Endodermal cell (in vitro differentiated cells): Measurements from ENCODE around the gene TACC2. TPM values are rescaled to one million over a fixed set of nuclear protein-coding genes. Genes with fewer than 3 reads are reported as not detected.
A peak's percentile ranks its signal among the peaks of the same experiment; 100 is the strongest.

Experiments
- DNase-seq: peaks from one replicate; pipeline ENCODE4 v3.0.0-alpha.2; 2017
- H3K27ac ChIP-seq: 2 replicates; pipeline ENCODE4 v1.5.1; 2013; ENCODE audit warnings: mild to moderate bottlenecking, low read depth, low read length, moderate library complexity
- H3K27me3 ChIP-seq: 2 replicates; pipeline ENCODE4 v1.6.1; 2013; ENCODE audit warnings: mild to moderate bottlenecking, low read length, moderate library complexity; ENCODE audit not compliant: insufficient read depth, control insufficient read depth, poor library complexity, severe bottlenecking
- H3K36me3 ChIP-seq: 2 replicates; pipeline ENCODE4 v1.7.0; 2013; ENCODE audit warnings: mild to moderate bottlenecking, low read length, moderate library complexity; ENCODE audit not compliant: control insufficient read depth, insufficient read depth
- H3K4me1 ChIP-seq: one replicate; pipeline ENCODE4 v1.7.0; 2013; ENCODE audit warnings: low read length; ENCODE audit not compliant: control insufficient read depth, insufficient read depth
- H3K4me3 ChIP-seq: 2 replicates; pipeline ENCODE4 v1.5.1; 2013; ENCODE audit warnings: mild to moderate bottlenecking, low read length, moderate library complexity
- H3K9ac ChIP-seq: 2 replicates; pipeline ENCODE4 v1.6.1; 2013; ENCODE audit warnings: mild to moderate bottlenecking, low read length, moderate library complexity; ENCODE audit not compliant: poor library complexity, severe bottlenecking; ENCODE audit errors: extremely low read depth
- H3K9me3 ChIP-seq: 2 replicates; pipeline ENCODE4 v1.6.1; 2013; ENCODE audit warnings: mild to moderate bottlenecking, low read length, moderate library complexity; ENCODE audit not compliant: control insufficient read depth
- H3K27ac Mint-ChIP-seq: 2 replicates; pipeline ENCODE4 v1.8.0; 2020; ENCODE audit warnings: mixed read lengths
- H3K27me3 Mint-ChIP-seq: 2 replicates; pipeline ENCODE4 v1.8.0; 2021; ENCODE audit warnings: mild to moderate bottlenecking, mixed read lengths; ENCODE audit not compliant: insufficient read depth
- H3K36me3 Mint-ChIP-seq: 2 replicates; pipeline ENCODE4 v1.8.0; 2020; ENCODE audit warnings: low read depth, mixed read lengths
- H3K4me1 Mint-ChIP-seq: 2 replicates; pipeline ENCODE4 v1.8.0; 2020; ENCODE audit warnings: mixed read lengths
- H3K4me3 Mint-ChIP-seq: 2 replicates; pipeline ENCODE4 v1.8.0; 2020; ENCODE audit warnings: mild to moderate bottlenecking, moderate library complexity, mixed read lengths
- H3K9me3 Mint-ChIP-seq: 2 replicates; pipeline ENCODE4 v1.8.0; 2020; ENCODE audit warnings: mild to moderate bottlenecking, mixed read lengths
- WGBS, 2 experiments: methylation state at CpG; one replicate each; pipeline versions ENCODE4 v1.1.5 to v1.1.7; 2013; ENCODE audit warnings: missing lambda C conversion rate in 2 of 2, mixed read lengths in 1 of 2; ENCODE audit not compliant: insufficient coverage in 1 of 2, insufficient read length in 1 of 2; 5-methylcytosine and 5-hydroxymethylcytosine counted together
- total RNA-seq, 2 donors: library from RNA; stranded (reverse); fragmentation: NEBNext Ultra II Directional in 1 of 2; extraction: Animal tissue kit (Norgen Biotek cat#: 25700) in 1 of 2; gene quantifications; 2 replicates in 1 of 2; 3 replicates in 1 of 2; pipeline ENCODE4 v1.2.1, GENCODE V29; 2021
- TF ChIP-seq, protein P1 (sequence below): fragments of 200-600 bp; sonication (generic); conservative IDR thresholded peaks from 2 replicates; pipeline ENCODE4 v1.5.0; 2021; ENCODE audit warnings: antibody characterized with exemption, mild to moderate bottlenecking

Gene TACC2
- total RNA-seq, 2 donors from 2014 or later: 24.5 to 34.1 TPM

DNA sequence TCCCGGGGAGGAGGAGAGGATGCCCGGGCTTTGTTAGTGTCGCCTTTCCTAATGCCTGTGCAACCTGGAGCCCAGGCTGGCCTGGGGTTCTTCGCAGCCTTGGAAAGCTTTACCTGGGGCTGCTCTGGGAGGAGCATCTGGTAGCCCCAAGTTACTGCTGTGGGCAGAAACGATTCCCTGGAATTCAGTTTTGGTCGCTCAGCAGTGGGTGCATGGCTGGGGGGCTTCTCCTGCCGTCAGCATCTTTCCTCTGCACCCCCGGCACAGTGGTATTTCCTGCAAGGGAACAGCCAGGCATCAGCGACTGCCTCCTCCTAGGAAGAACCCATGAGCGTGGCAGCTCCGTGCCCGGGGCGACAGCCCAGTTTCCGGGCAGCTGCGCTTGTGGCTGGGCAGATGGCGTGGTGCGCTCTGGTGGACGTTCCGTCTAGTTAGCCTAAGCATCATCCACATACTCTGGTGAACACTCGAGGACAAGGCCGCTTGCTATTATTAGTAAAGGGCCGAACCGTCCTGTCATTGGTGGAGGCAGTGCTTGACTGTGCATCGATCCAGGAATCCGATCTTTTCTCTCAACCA lies 175.1 kb downstream of the TACC2 start:
- Mint-ChIP-seq H3K4me3 (peak overlapping the region; percentile 72), H3K27me3 (peaks cover 12% of the 10 kb centered on the region), H3K9me3 (no peaks in the 10 kb centered on the region), H3K4me1 (peaks cover 40% of the 10 kb centered on the region), H3K27ac (peak overlapping the region; percentile 85), H3K36me3 (no peaks in the 10 kb centered on the region)
- H3K27me3 ChIP-seq: peaks cover 8% of the 10 kb centered on the region
- TF ChIP-seq, protein P1, sequence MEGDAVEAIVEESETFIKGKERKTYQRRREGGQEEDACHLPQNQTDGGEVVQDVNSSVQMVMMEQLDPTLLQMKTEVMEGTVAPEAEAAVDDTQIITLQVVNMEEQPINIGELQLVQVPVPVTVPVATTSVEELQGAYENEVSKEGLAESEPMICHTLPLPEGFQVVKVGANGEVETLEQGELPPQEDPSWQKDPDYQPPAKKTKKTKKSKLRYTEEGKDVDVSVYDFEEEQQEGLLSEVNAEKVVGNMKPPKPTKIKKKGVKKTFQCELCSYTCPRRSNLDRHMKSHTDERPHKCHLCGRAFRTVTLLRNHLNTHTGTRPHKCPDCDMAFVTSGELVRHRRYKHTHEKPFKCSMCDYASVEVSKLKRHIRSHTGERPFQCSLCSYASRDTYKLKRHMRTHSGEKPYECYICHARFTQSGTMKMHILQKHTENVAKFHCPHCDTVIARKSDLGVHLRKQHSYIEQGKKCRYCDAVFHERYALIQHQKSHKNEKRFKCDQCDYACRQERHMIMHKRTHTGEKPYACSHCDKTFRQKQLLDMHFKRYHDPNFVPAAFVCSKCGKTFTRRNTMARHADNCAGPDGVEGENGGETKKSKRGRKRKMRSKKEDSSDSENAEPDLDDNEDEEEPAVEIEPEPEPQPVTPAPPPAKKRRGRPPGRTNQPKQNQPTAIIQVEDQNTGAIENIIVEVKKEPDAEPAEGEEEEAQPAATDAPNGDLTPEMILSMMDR: no peak
- H3K4me3 ChIP-seq: peak overlapping the region; percentile 81
- no peaks in the 10 kb centered on the region for H3K36me3 ChIP-seq
- H3K27ac ChIP-seq: peak overlapping the region; percentile 92
- peak; percentile 80 for DNase-seq
- no peaks in the 10 kb centered on the region for H3K9me3 ChIP-seq
- H3K4me1 ChIP-seq: peaks cover 16% of the 10 kb centered on the region
- 11 to 13% methylated on average over 13 to 25 of the region's 25 CpGs for WGBS, 2 experiments
- H3K9ac ChIP-seq: peak overlapping the region; percentile 68

DNA sequence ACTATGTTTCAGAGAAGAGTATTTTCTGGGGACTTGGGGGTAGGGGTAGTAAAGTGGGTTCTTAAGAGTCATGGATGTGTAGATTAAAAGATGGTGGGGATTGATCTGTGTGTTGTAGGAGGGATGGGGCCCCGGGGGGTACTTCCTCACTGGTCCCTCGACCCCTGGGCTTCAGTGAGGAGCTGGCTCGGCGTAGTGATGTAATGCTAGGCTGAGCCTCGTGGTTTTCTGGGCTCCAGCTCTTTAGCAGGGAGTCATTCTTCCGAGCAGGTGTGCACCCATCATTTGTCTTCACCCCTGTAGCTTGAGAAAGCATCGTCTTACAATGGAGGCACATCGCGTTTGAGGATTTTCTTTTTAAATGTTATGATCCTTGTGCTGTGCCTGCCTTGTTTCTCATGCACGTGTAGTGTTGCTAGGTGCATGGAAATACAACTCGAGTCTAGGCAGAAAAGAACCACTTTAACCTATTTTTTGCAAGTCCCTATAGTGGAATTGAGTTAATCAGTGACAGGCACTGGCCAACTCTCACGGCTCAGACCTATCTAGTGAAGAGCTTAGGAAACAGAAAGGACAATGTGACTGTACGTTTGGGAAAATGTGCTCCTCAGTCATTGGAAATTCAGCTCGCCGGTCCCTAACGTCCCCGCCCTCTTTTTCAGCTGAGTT lies 176.0 kb downstream of the TACC2 start:
- WGBS, 2 experiments: 41 to 54% methylated on average over 14 to 17 of the region's 17 CpGs
- H3K36me3 Mint-ChIP-seq: no peaks in the 10 kb centered on the region
- peak overlapping the region; percentile 85 for H3K27ac Mint-ChIP-seq
- peak overlapping the region; percentile 81 for H3K4me3 ChIP-seq
- H3K9me3 Mint-ChIP-seq: no peaks in the 10 kb centered on the region
- peak overlapping the region; percentile 72 for H3K4me3 Mint-ChIP-seq
- H3K27me3 ChIP-seq: peaks cover 8% of the 10 kb centered on the region
- H3K9me3 ChIP-seq: no peaks in the 10 kb centered on the region
- TF ChIP-seq, protein P1: no peak
- peaks cover 11% of the 10 kb centered on the region for H3K4me1 ChIP-seq
- H3K36me3 ChIP-seq: no peaks in the 10 kb centered on the region
- DNase-seq: peak; percentile 62
- H3K27me3 Mint-ChIP-seq: peaks cover 12% of the 10 kb centered on the region
- H3K4me1 Mint-ChIP-seq: peaks cover 32% of the 10 kb centered on the region
- peak overlapping the region; percentile 92 for H3K27ac ChIP-seq
- H3K9ac ChIP-seq: no peak overlapping the region

DNA sequence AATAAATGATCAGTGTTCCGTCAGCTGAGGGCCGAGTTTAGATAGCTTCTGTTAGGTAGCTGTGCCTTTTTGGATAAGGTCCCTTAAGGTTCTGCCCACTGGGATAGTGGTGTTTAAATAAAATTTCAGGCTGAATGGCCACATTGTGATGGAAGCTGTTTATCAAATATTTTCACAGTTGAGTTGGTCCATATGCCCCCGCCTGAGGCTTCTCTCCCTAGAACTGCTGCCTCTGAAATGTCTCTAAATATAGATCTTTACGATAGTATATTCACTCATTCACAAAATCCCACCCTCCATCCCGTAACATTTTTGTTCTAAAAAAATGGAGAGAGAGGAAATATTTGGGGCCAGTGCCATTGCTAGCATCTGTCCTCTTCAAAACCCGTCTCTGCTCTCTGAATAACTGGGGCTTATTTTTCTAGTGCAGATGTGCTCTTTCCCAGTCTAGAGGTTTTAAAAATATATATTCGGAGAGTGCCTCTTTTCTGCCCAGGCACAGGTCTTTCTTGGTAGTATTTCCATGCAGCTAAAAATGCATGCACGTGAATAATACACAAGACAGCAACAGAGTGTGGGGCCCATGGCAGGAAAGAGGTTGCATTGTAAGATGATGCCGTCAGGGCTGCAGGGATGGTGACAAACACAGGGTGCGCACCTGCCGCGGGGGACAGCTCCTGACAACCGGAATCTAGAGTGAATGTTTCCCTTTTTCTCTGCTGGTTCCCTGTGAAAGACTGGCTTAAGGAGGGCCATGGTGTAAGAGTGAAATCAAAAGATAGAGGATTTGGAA lies 176.7 kb downstream of the TACC2 start:
- H3K9me3 ChIP-seq: no peaks in the 10 kb centered on the region
- peak overlapping the region; percentile 81 for H3K4me3 ChIP-seq
- Mint-ChIP-seq H3K4me3 (peak overlapping the region; percentile 72), H3K27ac (no peak overlapping the region), H3K4me1 (peaks cover 32% of the 10 kb centered on the region), H3K9me3 (no peaks in the 10 kb centered on the region), H3K36me3 (peaks cover 2% of the 10 kb centered on the region), H3K27me3 (peaks cover 12% of the 10 kb centered on the region)
- peaks cover 10% of the 10 kb centered on the region for H3K4me1 ChIP-seq
- H3K27me3 ChIP-seq: peaks cover 8% of the 10 kb centered on the region
- H3K36me3 ChIP-seq: no peaks in the 10 kb centered on the region
- H3K27ac ChIP-seq: no peak overlapping the region
- H3K9ac ChIP-seq: no peak overlapping the region
- WGBS, 2 experiments: 85 to 87% methylated on average over 11 to 13 of the region's 13 CpGs
- TF ChIP-seq, protein P1: no peak
- DNase-seq: no peak
